ENCODE measurements around the gene WFIKKN2.

DNA sequence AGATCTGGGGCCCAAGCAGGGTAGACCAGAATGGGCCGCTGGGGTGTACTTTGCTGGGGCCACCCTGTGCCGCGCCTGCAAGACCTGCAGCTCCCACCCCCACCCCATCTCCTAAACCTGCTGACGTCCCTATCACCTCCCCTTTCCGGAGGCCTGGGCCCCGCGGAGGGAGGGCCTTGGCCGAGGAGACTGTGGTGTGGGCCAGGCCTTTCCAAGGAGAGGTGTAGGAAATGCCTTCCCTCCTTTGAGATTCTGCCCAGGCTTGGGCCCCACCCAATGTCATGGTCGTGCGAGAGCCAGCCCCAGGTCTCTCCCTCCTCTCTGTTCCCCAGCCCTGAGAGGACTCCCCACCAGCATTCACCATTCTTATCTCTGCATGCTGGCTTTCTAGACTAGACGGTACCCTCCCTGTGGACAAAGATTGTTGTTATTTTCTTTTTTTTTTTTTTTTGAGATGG is 3.9 kb upstream of the WFIKKN2 start:
- no peak for TF ChIP-seq EZH2 (IDR thresholded peaks at IDR 0.05; ENCODE audit: borderline replicate concordance)
- TF ChIP-seq, protein P1, sequence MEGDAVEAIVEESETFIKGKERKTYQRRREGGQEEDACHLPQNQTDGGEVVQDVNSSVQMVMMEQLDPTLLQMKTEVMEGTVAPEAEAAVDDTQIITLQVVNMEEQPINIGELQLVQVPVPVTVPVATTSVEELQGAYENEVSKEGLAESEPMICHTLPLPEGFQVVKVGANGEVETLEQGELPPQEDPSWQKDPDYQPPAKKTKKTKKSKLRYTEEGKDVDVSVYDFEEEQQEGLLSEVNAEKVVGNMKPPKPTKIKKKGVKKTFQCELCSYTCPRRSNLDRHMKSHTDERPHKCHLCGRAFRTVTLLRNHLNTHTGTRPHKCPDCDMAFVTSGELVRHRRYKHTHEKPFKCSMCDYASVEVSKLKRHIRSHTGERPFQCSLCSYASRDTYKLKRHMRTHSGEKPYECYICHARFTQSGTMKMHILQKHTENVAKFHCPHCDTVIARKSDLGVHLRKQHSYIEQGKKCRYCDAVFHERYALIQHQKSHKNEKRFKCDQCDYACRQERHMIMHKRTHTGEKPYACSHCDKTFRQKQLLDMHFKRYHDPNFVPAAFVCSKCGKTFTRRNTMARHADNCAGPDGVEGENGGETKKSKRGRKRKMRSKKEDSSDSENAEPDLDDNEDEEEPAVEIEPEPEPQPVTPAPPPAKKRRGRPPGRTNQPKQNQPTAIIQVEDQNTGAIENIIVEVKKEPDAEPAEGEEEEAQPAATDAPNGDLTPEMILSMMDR (IDR thresholded peaks at IDR 0.05; ENCODE audit: poor library complexity) = no peak
- TF ChIP-seq EZH2phosphoT487 (IDR thresholded peaks at IDR 0.05; ENCODE audit: low read depth, severe bottlenecking, unreplicated experiment) = no peak

All from hepatocyte (in vitro differentiated cells).